Nephron (organoid): ENCODE data around the gene FREY1.
A peak's percentile ranks its signal among the peaks of the same experiment; 100 is the strongest.

Source experiments
- H3K27ac Mint-ChIP-seq, 3 experiments: 2 replicates each; pipeline ENCODE4 v1.8.0; 2020; ENCODE audit warnings: mixed read lengths in 3 of 3, mild to moderate bottlenecking in 2 of 3, moderate library complexity in 1 of 3
- H3K27me3 Mint-ChIP-seq: 2 replicates; pipeline ENCODE4 v1.8.0; 2021; ENCODE audit warnings: low read depth, mild to moderate bottlenecking, moderate library complexity, mixed read lengths
- H3K36me3 Mint-ChIP-seq: 2 replicates; pipeline ENCODE4 v1.8.0; 2020; ENCODE audit warnings: low read depth, mixed read lengths
- H3K4me1 Mint-ChIP-seq: 2 replicates; pipeline ENCODE4 v1.8.0; 2020; ENCODE audit warnings: mixed read lengths
- H3K4me3 Mint-ChIP-seq, 3 experiments: 2 replicates each; pipeline ENCODE4 v1.8.0; 2020; ENCODE audit warnings: mild to moderate bottlenecking in 3 of 3, mixed read lengths in 3 of 3, moderate library complexity in 2 of 3
- H3K9me3 Mint-ChIP-seq: 2 replicates; pipeline ENCODE4 v1.8.0; 2020; ENCODE audit warnings: mixed read lengths
- TF ChIP-seq, protein P1 (sequence below), 3 experiments: fragments of 200-600 bp; sonication (generic); IDR thresholded peaks; one replicate each; pipeline ENCODE4 v1.5.0; 2021; ENCODE audit warnings: antibody characterized with exemption in 3 of 3; ENCODE audit not compliant: unreplicated experiment in 3 of 3

The FREY1 gene

GRCh38 chr11:45877845-45878244 lies 29.2 kb downstream of the FREY1 start:
- Mint-ChIP-seq H3K27ac (no peak overlapping the region), H3K9me3 (no peaks in the 10 kb centered on the region), H3K27me3 (no peaks in the 10 kb centered on the region), H3K4me3 (no peak overlapping the region), H3K36me3 (peaks cover 55% of the 10 kb centered on the region), H3K4me1 (peaks cover 13% of the 10 kb centered on the region)
- TF ChIP-seq, protein P1, sequence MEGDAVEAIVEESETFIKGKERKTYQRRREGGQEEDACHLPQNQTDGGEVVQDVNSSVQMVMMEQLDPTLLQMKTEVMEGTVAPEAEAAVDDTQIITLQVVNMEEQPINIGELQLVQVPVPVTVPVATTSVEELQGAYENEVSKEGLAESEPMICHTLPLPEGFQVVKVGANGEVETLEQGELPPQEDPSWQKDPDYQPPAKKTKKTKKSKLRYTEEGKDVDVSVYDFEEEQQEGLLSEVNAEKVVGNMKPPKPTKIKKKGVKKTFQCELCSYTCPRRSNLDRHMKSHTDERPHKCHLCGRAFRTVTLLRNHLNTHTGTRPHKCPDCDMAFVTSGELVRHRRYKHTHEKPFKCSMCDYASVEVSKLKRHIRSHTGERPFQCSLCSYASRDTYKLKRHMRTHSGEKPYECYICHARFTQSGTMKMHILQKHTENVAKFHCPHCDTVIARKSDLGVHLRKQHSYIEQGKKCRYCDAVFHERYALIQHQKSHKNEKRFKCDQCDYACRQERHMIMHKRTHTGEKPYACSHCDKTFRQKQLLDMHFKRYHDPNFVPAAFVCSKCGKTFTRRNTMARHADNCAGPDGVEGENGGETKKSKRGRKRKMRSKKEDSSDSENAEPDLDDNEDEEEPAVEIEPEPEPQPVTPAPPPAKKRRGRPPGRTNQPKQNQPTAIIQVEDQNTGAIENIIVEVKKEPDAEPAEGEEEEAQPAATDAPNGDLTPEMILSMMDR (IDR thresholded peaks at IDR 0.05; ENCODE audit: unreplicated experiment in 3 of 3): no peak

- no peaks in the 10 kb centered on the region for H3K27me3 Mint-ChIP-seq
- TF ChIP-seq, protein P1 (IDR thresholded peaks at IDR 0.05; ENCODE audit: unreplicated experiment in 3 of 3): no peak
- no peak overlapping the region for H3K27ac Mint-ChIP-seq
- H3K36me3 Mint-ChIP-seq: peaks cover 53% of the 10 kb centered on the region
- no peaks in the 10 kb centered on the region for H3K9me3 Mint-ChIP-seq
- H3K4me1 Mint-ChIP-seq: peaks cover 13% of the 10 kb centered on the region
- H3K4me3 Mint-ChIP-seq: no peak overlapping the region
Observed at GRCh38 chr11:45877221-45877620, 29.9 kb downstream of the FREY1 start.

DNA sequence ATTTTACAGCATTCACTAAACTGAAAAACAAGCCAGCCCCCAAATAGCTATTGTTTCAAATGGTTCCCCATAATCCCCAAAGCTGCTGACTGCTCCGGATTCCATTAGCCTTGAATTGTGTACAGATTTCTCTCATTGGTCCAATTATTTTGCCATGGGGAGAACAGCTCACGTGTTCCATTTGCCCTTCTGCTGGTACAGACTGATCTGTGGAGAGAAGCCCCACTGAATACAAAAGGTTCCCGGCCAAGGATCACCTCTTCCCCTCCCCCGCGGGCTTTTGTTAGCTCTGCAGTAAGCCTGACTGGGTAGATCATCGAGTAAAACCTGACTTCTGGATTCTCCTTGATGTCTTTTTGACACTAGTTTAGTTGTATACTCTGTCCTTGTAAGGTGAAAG lies 30.7 kb downstream of the FREY1 start:
- H3K4me1 Mint-ChIP-seq: peaks cover 13% of the 10 kb centered on the region
- H3K27me3 Mint-ChIP-seq: no peaks in the 10 kb centered on the region
- peaks cover 51% of the 10 kb centered on the region for H3K36me3 Mint-ChIP-seq
- no peak overlapping the region for H3K4me3 Mint-ChIP-seq
- TF ChIP-seq, protein P1 (IDR thresholded peaks at IDR 0.05; ENCODE audit: unreplicated experiment in 3 of 3): no peak
- H3K9me3 Mint-ChIP-seq: no peaks in the 10 kb centered on the region
- H3K27ac Mint-ChIP-seq: no peak overlapping the region

GRCh38 chr11:45872651-45873356 lies 34.3 kb downstream of the FREY1 start:
- Mint-ChIP-seq H3K4me3 (no peak overlapping the region), H3K9me3 (no peaks in the 10 kb centered on the region), H3K27me3 (no peaks in the 10 kb centered on the region), H3K4me1 (no peaks in the 10 kb centered on the region), H3K27ac (no peak overlapping the region), H3K36me3 (peaks cover 43% of the 10 kb centered on the region)
- TF ChIP-seq, protein P1 (IDR thresholded peaks at IDR 0.05; ENCODE audit: unreplicated experiment in 3 of 3): peak; percentile 53 to 62 (median 57)

GRCh38 chr11:45871638-45872037 lies 35.4 kb downstream of the FREY1 start:
- no peak overlapping the region for H3K4me3 Mint-ChIP-seq
- no peak overlapping the region for H3K27ac Mint-ChIP-seq
- H3K4me1 Mint-ChIP-seq: no peaks in the 10 kb centered on the region
- peaks cover 39% of the 10 kb centered on the region for H3K36me3 Mint-ChIP-seq
- TF ChIP-seq, protein P1 (IDR thresholded peaks at IDR 0.05; ENCODE audit: unreplicated experiment in 3 of 3): no peak
- no peaks in the 10 kb centered on the region for H3K9me3 Mint-ChIP-seq
- no peaks in the 10 kb centered on the region for H3K27me3 Mint-ChIP-seq

DNA sequence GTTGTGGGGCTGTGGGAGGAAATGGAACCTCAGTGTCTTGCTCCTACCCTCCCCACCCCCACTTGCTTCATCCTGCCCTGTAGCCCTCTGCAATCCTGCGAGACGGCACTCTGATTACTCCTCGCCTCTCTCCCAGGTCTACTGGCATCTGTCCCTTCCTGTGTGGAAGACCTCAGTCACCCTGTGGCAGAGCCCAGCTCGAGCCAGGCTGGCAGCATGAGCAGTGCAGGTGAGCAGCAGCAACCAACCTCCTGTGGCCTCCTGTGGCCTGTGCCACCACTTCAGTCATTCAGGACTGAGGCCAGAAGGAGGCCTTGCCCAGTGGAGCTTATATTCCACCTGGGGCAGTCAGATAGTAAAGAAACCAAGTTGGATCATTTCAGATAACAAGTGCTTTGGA lies 36.4 kb downstream of the FREY1 start:
- Mint-ChIP-seq H3K27ac (no peak overlapping the region), H3K27me3 (no peaks in the 10 kb centered on the region), H3K4me3 (no peak overlapping the region), H3K4me1 (no peaks in the 10 kb centered on the region), H3K36me3 (peaks cover 45% of the 10 kb centered on the region), H3K9me3 (no peaks in the 10 kb centered on the region)
- TF ChIP-seq, protein P1 (IDR thresholded peaks at IDR 0.05; ENCODE audit: unreplicated experiment in 3 of 3): no peak
